Thymus (tissue), 11 donors: ENCODE data around the gene CABLES1. TPM values are rescaled to one million over a fixed set of nuclear protein-coding genes. Genes with fewer than 3 reads are reported as not detected.
"Not testable (repeated sequence)": the region's sequence is repeated elsewhere in the genome, so short reads cannot be mapped to it uniquely, and the experiment has no call there.

ENCODE experiments used
- DNase-seq, 9 donors: peaks; one replicate each; pipeline ENCODE4 v3.0.0-alpha.2; 2013; ENCODE audit warnings: low spot score in 9 of 9, low read depth in 6 of 9, missing footprints in 1 of 9
- H3K27ac ChIP-seq, 2 donors: one replicate each; pipeline ENCODE4 v1.5.1; 2013; ENCODE audit warnings: control low read depth in 1 of 2, low read depth in 1 of 2, low read length in 1 of 2, mild to moderate bottlenecking in 1 of 2, moderate library complexity in 1 of 2
- H3K27me3 ChIP-seq, 2 donors: one replicate each; pipeline ENCODE4 v1.5.1; 2013; ENCODE audit warnings: low read length in 1 of 2; ENCODE audit not compliant: control insufficient read depth in 2 of 2, insufficient read depth in 1 of 2
- H3K36me3 ChIP-seq, 2 donors: one replicate each; pipeline ENCODE4 v1.5.1; 2013; ENCODE audit warnings: low read length in 1 of 2, mild to moderate bottlenecking in 1 of 2, moderate library complexity in 1 of 2; ENCODE audit not compliant: control insufficient read depth in 2 of 2, insufficient read depth in 2 of 2
- H3K4me1 ChIP-seq, 2 donors: one replicate each; pipeline ENCODE4 v1.5.1; 2013; ENCODE audit warnings: low read length in 2 of 2; ENCODE audit not compliant: control insufficient read depth in 2 of 2, insufficient read depth in 2 of 2
- H3K4me3 ChIP-seq, 2 donors: one replicate each; pipeline ENCODE4 v1.5.1; 2013; ENCODE audit warnings: low read length in 2 of 2, control low read depth in 1 of 2, mild to moderate bottlenecking in 1 of 2
- H3K9me3 ChIP-seq, 2 donors: one replicate each; pipeline ENCODE4 v1.5.1; 2013; ENCODE audit warnings: low read length in 1 of 2, mild to moderate bottlenecking in 1 of 2; ENCODE audit not compliant: control insufficient read depth in 2 of 2, insufficient read depth in 1 of 2
- WGBS: extraction: QIAGEN DNeasy Blood & Tissue Kit; methylation state at CpG from one replicate; pipeline ENCODE4 v1.1.7; 2013; 5-methylcytosine and 5-hydroxymethylcytosine counted together
- polyA plus RNA-seq: library from polyadenylated mRNA; stranded (reverse); fragments of 200-250 nt; gene quantifications from one replicate; pipeline ENCODE4 v1.2.3, GENCODE V29; 2013
- total RNA-seq: library from RNA; stranded (reverse); fragments of 120-200 nt; gene quantifications from one replicate; pipeline ENCODE4 v1.2.4, GENCODE V29; 2013
- donor health status: healthy.

Gene CABLES1
- total and polyA plus RNA-seq, 2 donors, result 5.1 to 6.7 TPM

DNA sequence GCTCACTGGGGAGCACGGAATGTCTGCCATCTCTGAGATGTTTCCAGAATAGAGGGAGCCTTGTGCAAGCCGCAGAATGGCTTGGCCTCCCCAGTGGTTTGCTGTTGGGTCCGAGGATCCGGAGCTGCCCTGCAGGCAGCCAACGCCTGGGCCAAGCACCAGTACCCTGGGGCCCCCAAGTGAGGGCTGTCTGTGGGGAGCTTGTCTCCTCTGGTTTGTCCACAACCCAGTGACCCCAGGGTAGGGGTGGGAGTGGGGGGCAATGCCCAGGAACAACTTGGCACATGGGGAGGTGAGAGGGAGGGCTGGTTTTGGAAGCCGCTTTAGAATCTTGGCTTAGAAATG lies 147.1 kb downstream of the CABLES1 start:
- Histone ChIP-seq H3K4me1 (no peaks in the 10 kb centered on the region), H3K9me3 (no peaks in the 10 kb centered on the region), H3K36me3 (no peaks in the 10 kb centered on the region), H3K27me3 (no peaks in the 10 kb centered on the region), H3K4me3 (no peak overlapping the region), H3K27ac (no peak overlapping the region)
- 97% methylated on average over 6 of the region's 6 CpGs for WGBS
- no peak for DNase-seq

GRCh38 chr18:23283916-23284430 lies 148.7 kb downstream of the CABLES1 start:
- no peaks in the 10 kb centered on the region for H3K4me1 ChIP-seq
- H3K27ac ChIP-seq, result no peak overlapping the region
- no peaks in the 10 kb centered on the region for H3K36me3 ChIP-seq
- H3K9me3 ChIP-seq, result no peaks in the 10 kb centered on the region
- H3K4me3 ChIP-seq, result no peak overlapping the region
- H3K27me3 ChIP-seq, result no peaks in the 10 kb centered on the region
- 91% methylated on average over 2 of the region's 2 CpGs for WGBS
- no peak for DNase-seq

DNA sequence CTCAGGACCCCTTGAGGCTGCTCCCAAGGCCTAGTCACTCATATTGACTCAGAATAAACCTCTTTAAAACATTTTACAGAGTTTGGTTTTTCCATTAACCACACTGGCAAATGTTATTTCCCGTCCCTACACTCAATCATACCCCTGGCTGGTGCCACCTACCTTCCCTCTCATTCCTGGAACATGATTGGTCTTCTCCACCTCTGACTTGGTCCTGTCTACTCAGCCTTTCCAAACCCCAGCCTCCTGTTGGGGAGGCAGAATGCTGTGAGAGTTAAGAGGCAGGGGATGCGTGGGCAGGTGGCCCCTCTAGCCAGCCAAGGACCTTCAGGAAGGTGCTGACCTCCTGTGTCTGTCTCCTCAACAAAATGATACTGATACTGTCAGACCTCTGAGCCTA lies 149.3 kb downstream of the CABLES1 start:
- H3K4me1 ChIP-seq, result no peaks in the 10 kb centered on the region
- H3K27ac ChIP-seq, result no peak overlapping the region
- no peaks in the 10 kb centered on the region for H3K9me3 ChIP-seq
- WGBS, result over 99% methylated on average over 2 of the region's 2 CpGs
- no peak for DNase-seq
- no peaks in the 10 kb centered on the region for H3K27me3 ChIP-seq
- H3K4me3 ChIP-seq, result no peak overlapping the region
- H3K36me3 ChIP-seq, result no peaks in the 10 kb centered on the region

GRCh38 chr18:23285581-23285980 lies 150.3 kb downstream of the CABLES1 start:
- not testable (repeated sequence) for H3K9me3 ChIP-seq, H3K27ac ChIP-seq, DNase-seq, H3K36me3 ChIP-seq, H3K4me3 ChIP-seq, H3K4me1 ChIP-seq, H3K27me3 ChIP-seq
- 94% methylated on average over 12 of the region's 12 CpGs for WGBS

DNA sequence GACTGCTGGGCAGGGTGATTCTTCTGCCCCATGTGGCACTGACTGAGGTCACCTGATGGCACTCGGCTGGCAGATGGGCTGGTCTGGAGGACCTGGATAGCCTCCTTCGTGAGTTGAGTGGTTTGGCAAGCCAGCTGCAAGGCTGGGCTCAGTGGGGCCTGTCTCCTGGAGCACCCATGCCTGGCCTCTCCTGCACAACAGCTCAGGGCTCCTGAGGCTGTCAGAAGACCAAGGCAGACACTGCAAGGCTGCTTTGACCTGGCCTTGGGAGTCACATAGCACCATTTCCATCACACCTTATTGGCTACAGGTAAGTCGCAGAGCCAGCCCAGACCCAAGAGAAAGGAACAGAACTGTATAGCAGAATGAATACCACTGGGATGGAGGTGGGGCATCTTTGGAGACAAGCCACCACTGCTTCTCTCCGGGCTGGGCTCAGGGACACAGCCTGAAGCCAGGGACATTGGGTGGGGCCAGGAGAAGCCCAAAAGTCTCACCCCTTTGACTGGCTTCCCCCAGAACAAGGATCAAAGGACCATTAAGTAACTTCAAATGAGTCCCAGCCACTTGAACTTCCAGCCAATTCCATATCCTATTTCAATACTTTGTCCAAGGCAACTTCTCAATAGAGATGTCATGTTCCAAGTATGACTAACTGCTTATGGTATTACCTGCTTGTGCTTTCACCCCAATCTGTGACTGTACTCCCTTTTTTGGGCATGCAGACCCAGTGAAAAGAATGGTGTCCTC lies 156.3 kb downstream of the CABLES1 start:
- DNase-seq, result no peak
- no peaks in the 10 kb centered on the region for H3K27me3 ChIP-seq
- H3K4me3 ChIP-seq, result no peak overlapping the region
- no peaks in the 10 kb centered on the region for H3K9me3 ChIP-seq
- no peaks in the 10 kb centered on the region for H3K4me1 ChIP-seq
- 96% methylated on average over 4 of the region's 4 CpGs for WGBS
- no peaks in the 10 kb centered on the region for H3K36me3 ChIP-seq
- no peak overlapping the region for H3K27ac ChIP-seq

GRCh38 chr18:23300231-23300805 lies 165.0 kb downstream of the CABLES1 start:
- Histone ChIP-seq H3K4me3 (no peak overlapping the region), H3K36me3 (peaks cover 0 to 7% of the 10 kb centered on the region in 2 donors), H3K27ac (no peak overlapping the region), H3K4me1 (no peaks in the 10 kb centered on the region), H3K27me3 (no peaks in the 10 kb centered on the region), H3K9me3 (no peaks in the 10 kb centered on the region)
- WGBS, result 91% methylated on average over 6 of the region's 6 CpGs
- DNase-seq, result no peak

GRCh38 chr18:23301972-23302371 lies 166.7 kb downstream of the CABLES1 start:
- WGBS, result 93% methylated on average over 5 of the region's 5 CpGs
- Histone ChIP-seq H3K4me3 (no peak overlapping the region), H3K4me1 (no peaks in the 10 kb centered on the region), H3K9me3 (no peaks in the 10 kb centered on the region), H3K27me3 (no peaks in the 10 kb centered on the region), H3K36me3 (peaks cover 0 to 7% of the 10 kb centered on the region in 2 donors), H3K27ac (no peak overlapping the region)
- DNase-seq, result peak in 1 of 9 donors; percentile 20

GRCh38 chr18:23302511-23302850 lies 167.2 kb downstream of the CABLES1 start:
- H3K9me3 ChIP-seq, result no peaks in the 10 kb centered on the region
- WGBS, result 98% methylated on average over 3 of the region's 3 CpGs
- DNase-seq, result no peak
- no peak overlapping the region for H3K27ac ChIP-seq
- no peak overlapping the region for H3K4me3 ChIP-seq
- H3K36me3 ChIP-seq, result peaks cover 0 to 7% of the 10 kb centered on the region in 2 donors
- H3K4me1 ChIP-seq, result no peaks in the 10 kb centered on the region
- H3K27me3 ChIP-seq, result no peaks in the 10 kb centered on the region

DNA sequence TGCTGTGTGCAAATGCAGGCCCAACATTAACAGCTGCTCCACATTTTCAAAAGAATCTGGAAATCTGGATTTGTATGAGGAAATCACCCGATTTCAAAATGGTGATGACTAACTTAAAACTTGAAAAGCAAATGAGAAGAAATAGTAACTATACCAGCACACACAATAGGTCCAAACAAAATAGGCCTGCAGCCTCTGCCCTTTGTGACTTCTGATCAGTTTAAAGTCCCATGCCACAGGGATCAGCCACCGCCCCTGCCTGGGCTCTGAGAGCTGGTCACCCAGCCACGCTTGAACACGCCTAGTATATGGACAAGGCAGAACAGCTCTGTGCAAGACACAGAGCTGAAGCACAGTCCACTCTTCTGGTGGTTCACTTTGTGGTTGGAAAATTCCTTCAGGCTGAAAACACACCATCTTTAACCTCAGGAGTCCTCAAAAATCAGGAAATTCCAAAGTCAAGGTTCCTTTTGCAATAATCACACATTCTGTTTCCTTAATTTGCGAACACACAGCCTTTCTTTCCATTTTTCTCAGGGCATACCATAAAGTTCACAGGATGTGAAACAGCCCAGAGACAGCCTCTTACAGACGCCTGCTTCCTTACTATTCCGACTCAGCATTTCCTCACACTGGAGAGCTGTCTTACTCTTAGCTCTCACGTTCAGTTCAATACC lies 167.7 kb downstream of the CABLES1 start:
- Histone ChIP-seq H3K27me3 (no peaks in the 10 kb centered on the region), H3K36me3 (peaks cover 0 to 2% of the 10 kb centered on the region in 2 donors), H3K9me3 (no peaks in the 10 kb centered on the region), H3K27ac (no peak overlapping the region), H3K4me1 (peaks cover 0 to 4% of the 10 kb centered on the region in 2 donors), H3K4me3 (no peak overlapping the region)
- DNase-seq, result no peak
- 85% methylated on average over 8 of the region's 8 CpGs for WGBS
